Breast epithelium (tissue), 3 donors: ENCODE results near the gene CCDC92B.

Source experiments
- CTCF ChIP-seq, 3 donors: fragments of 450-650 bp; IDR thresholded peaks; one replicate each; pipeline ENCODE4 v1.5.1; 2016 to 2017; ENCODE audit warnings: antibody characterized with exemption in 3 of 3, mild to moderate bottlenecking in 3 of 3, moderate library complexity in 3 of 3
- POLR2A ChIP-seq: fragments of 450-650 bp; IDR thresholded peaks from one replicate; pipeline ENCODE4 v1.6.1; 2016; ENCODE audit warnings: antibody characterized with exemption, mild to moderate bottlenecking, moderate library complexity
- POLR2AphosphoS5 ChIP-seq, 3 donors: sonication (generic); formaldehyde crosslinking; IDR thresholded peaks; one replicate each; pipeline ENCODE4 v1.6.1; 2017; ENCODE audit warnings: antibody characterized with exemption in 3 of 3

- no peak for TF ChIP-seq CTCF (IDR thresholded peaks at IDR 0.05)
- TF ChIP-seq POLR2A: no peak
- TF ChIP-seq POLR2AphosphoS5 (IDR thresholded peaks at IDR 0.05): no peak
Observed at GRCh38 chr17:2704031-2704889, 45.2 kb downstream of the CCDC92B start.
